ENCODE results near the gene SLC26A8.

Gene SLC26A8

DNA sequence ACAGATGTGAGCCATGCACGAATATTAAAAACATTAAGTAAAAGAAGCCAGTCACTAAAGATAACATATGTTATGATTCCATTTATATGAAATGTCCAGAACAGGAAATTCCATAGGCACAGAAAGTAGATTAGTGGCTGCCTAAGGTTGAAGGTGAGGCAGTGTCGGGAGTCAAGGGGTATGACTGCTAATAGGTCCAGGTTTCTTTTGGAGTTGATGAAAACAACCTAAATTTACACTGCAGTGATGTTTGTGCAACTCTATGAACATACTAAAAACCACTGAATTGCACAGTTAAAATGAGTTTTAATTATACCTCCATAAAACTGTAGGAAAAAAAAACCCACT lies 118.0 kb downstream of the SLC26A8 start:
- no peak for FAIRE-seq

- no peak for FAIRE-seq
These were observed 118.5 kb downstream of the SLC26A8 start for GRCh38 chr6:35905841-35906498.

DNA sequence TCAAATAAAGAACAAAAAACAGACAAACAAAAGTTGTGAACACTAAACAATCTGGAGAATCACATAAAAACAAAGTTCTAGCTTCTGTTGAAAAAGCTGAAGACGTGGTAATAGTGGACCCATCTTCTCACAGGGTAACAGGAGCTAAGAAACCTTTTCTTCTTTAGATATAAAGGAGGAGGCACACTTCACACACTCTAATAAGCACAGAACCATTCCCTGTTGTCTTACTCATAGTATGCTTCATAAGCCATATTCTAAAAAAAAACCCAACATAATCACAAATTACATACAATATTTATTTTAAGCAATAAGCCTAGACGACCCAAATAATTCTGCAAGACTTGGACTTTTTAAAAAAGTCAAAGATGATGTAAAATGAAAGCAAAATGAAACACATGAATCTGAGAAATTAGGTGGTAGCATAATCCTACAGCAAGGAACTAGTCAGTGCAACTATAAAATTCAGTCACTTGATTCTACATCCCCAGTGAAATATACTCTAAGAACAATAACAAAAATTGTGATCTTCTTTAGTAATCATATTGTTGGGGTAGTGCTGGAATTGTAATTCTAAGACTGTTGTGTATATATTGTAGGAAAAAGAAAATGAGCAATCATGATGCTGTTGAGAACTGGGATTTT lies 119.2 kb downstream of the SLC26A8 start:
- no peak for FAIRE-seq

GRCh38 chr6:35903679-35904078 lies 120.8 kb downstream of the SLC26A8 start:
- FAIRE-seq, result no peak

- FAIRE-seq, result no peak
These were observed 124.0 kb downstream of the SLC26A8 start for GRCh38 chr6:35900448-35900847.

- no peak for FAIRE-seq
These were observed 126.4 kb downstream of the SLC26A8 start for GRCh38 chr6:35898003-35898402.

- no peak for FAIRE-seq
These were observed 127.0 kb downstream of the SLC26A8 start for GRCh38 chr6:35897486-35897885.

GRCh38 chr6:35897036-35897435 lies 127.4 kb downstream of the SLC26A8 start:
- no peak for FAIRE-seq

DNA sequence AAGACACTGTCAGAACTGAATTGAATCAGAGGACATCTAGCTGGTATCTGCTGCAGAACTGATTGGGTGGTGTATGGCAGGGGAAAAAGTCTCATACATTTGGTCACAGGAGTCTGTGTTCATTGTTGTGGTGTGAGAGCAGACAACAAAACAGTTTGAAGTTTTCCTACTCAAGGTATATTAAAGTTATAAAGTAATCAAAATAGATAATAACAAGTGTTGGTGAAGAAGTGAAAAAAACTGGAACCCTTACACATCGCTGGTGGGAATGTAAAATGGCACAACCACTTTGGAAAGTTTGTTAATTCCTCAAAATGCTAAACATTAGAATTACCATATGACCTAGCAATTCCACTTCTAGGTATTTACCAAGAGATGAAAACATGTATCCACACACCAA lies 128.2 kb downstream of the SLC26A8 start:
- FAIRE-seq, result no peak

GRCh38 chr6:35895560-35895959 lies 128.9 kb downstream of the SLC26A8 start:
- no peak for FAIRE-seq

GRCh38 chr6:35894776-35895175 lies 129.7 kb downstream of the SLC26A8 start:
- FAIRE-seq, result no peak
